ENCODE measurements around the gene FAM43A. TPM values are rescaled to one million over a fixed set of nuclear protein-coding genes. Genes with fewer than 3 reads are reported as not detected.

FAM43A gene
- total RNA-seq, 2 experiments from 2014 or later, result 7.5 to 21.6 TPM

- H3K9me3 ChIP-seq (ENCODE audit: low read length), result no peaks in the 10 kb centered on the region
- H3K9me2 ChIP-seq (ENCODE audit: insufficient read depth, low read length), result no peaks in the 10 kb centered on the region
- POLR2A ChIA-PET, result no interaction called here
- no peaks in the 10 kb centered on the region for H4K20me1 ChIP-seq (ENCODE audit: insufficient read depth, low read length)
- CTCF ChIA-PET (ENCODE audit: unreplicated experiment), result interaction anchor here (0.6 kb wide), 1 partner anchor 26 kb away, joined by 3 read pairs; the partner anchor contains the start of gene FAM43A
- H3K4me3 ChIP-seq (ENCODE audit: low read depth, low read length, poor library complexity, severe bottlenecking), result no peak overlapping the region
- intact Hi-C loops (cut with micrococcal nuclease; ENCODE audit: unreplicated experiment), result no loop called here
- no peak overlapping the region for H2AFZ ChIP-seq (ENCODE audit: low read length)
- TF ChIP-seq EZH2phosphoT487 (IDR thresholded peaks at IDR 0.05; ENCODE audit: borderline replicate concordance, low read depth, low read length), result no peak
- TF ChIP-seq CTCF (conservative IDR thresholded peaks at IDR 0.05; ENCODE audit: low read length), result no peak
- peaks cover 6% of the 10 kb centered on the region for H3K79me2 ChIP-seq (ENCODE audit: insufficient read depth, low read depth, low read length)
- H3K4me1 ChIP-seq (ENCODE audit: insufficient read depth, low read length, poor library complexity, severe bottlenecking), result no peaks in the 10 kb centered on the region
- peaks cover 79% of the 10 kb centered on the region for H3K36me3 ChIP-seq (ENCODE audit: insufficient read depth, low read length)
- no TSS peak for BruUV-seq (replicated peaks)
- no peak overlapping the region for H3K27ac ChIP-seq (ENCODE audit: low read depth, low read length, poor library complexity, severe bottlenecking)
- no peak overlapping the region for H3K4me2 ChIP-seq (ENCODE audit: low read length)
- DNase-seq (ENCODE audit: low spot score), result no peak
Observed at GRCh38 chr3:194659778-194660177, 25.9 kb upstream of the FAM43A start.

GRCh38 chr3:194661374-194661773, 24.3 kb upstream of the FAM43A start:
- Histone ChIP-seq H3K36me3 (ENCODE audit: insufficient read depth, low read length) (peaks cover 86% of the 10 kb centered on the region), H3K4me3 (ENCODE audit: low read depth, low read length, poor library complexity, severe bottlenecking) (no peak overlapping the region), H3K9me3 (ENCODE audit: low read length) (no peaks in the 10 kb centered on the region), H2AFZ (ENCODE audit: low read length) (no peak overlapping the region), H3K79me2 (ENCODE audit: insufficient read depth, low read depth, low read length) (no peaks in the 10 kb centered on the region), H3K27ac (ENCODE audit: low read depth, low read length, poor library complexity, severe bottlenecking) (no peak overlapping the region), H3K4me2 (ENCODE audit: low read length) (no peak overlapping the region), H3K4me1 (ENCODE audit: insufficient read depth, low read length, poor library complexity, severe bottlenecking) (no peaks in the 10 kb centered on the region), H4K20me1 (ENCODE audit: insufficient read depth, low read length) (no peaks in the 10 kb centered on the region), H3K9me2 (ENCODE audit: insufficient read depth, low read length) (no peaks in the 10 kb centered on the region)
- ChIA-PET POLR2A (interaction anchor here (0.8 kb wide), 1 partner anchor 16 kb away, joined by 4 read pairs; no protein-coding TSS in a partner anchor), CTCF (ENCODE audit: unreplicated experiment) (no interaction called here)
- intact Hi-C loops (cut with micrococcal nuclease; ENCODE audit: unreplicated experiment), result no loop called here
- TF ChIP-seq EZH2phosphoT487 (IDR thresholded peaks at IDR 0.05; ENCODE audit: borderline replicate concordance, low read depth, low read length), result no peak
- TF ChIP-seq CTCF (conservative IDR thresholded peaks at IDR 0.05; ENCODE audit: low read length), result no peak
- DNase-seq (ENCODE audit: low spot score), result no peak
- BruUV-seq (replicated peaks), result no TSS peak

- POLR2A ChIA-PET, result interaction anchor here (0.8 kb wide), 1 partner anchor 17 kb away, joined by 4 read pairs; no protein-coding TSS in a partner anchor
- no peak overlapping the region for H3K27ac ChIP-seq (ENCODE audit: low read depth, low read length, poor library complexity, severe bottlenecking)
- DNase-seq (ENCODE audit: low spot score), result no peak
- no peak for TF ChIP-seq CTCF (conservative IDR thresholded peaks at IDR 0.05; ENCODE audit: low read length)
- TF ChIP-seq EZH2phosphoT487 (IDR thresholded peaks at IDR 0.05; ENCODE audit: borderline replicate concordance, low read depth, low read length), result no peak
- peaks cover 89% of the 10 kb centered on the region for H3K36me3 ChIP-seq (ENCODE audit: insufficient read depth, low read length)
- no peaks in the 10 kb centered on the region for H3K9me3 ChIP-seq (ENCODE audit: low read length)
- CTCF ChIA-PET (ENCODE audit: unreplicated experiment), result no interaction called here
- BruUV-seq (replicated peaks), result no TSS peak
- no peak overlapping the region for H2AFZ ChIP-seq (ENCODE audit: low read length)
- no peaks in the 10 kb centered on the region for H3K9me2 ChIP-seq (ENCODE audit: insufficient read depth, low read length)
- no peaks in the 10 kb centered on the region for H3K4me1 ChIP-seq (ENCODE audit: insufficient read depth, low read length, poor library complexity, severe bottlenecking)
- no peaks in the 10 kb centered on the region for H4K20me1 ChIP-seq (ENCODE audit: insufficient read depth, low read length)
- intact Hi-C loops (cut with micrococcal nuclease; ENCODE audit: unreplicated experiment), result no loop called here
- no peak overlapping the region for H3K4me3 ChIP-seq (ENCODE audit: low read depth, low read length, poor library complexity, severe bottlenecking)
- no peaks in the 10 kb centered on the region for H3K79me2 ChIP-seq (ENCODE audit: insufficient read depth, low read depth, low read length)
- no peak overlapping the region for H3K4me2 ChIP-seq (ENCODE audit: low read length)
Observed at GRCh38 chr3:194661946-194662345, 23.7 kb upstream of the FAM43A start.

Measured in OCI-LY7 (cell line).